ENCODE results near the gene COL9A3.

Gene COL9A3

DNA sequence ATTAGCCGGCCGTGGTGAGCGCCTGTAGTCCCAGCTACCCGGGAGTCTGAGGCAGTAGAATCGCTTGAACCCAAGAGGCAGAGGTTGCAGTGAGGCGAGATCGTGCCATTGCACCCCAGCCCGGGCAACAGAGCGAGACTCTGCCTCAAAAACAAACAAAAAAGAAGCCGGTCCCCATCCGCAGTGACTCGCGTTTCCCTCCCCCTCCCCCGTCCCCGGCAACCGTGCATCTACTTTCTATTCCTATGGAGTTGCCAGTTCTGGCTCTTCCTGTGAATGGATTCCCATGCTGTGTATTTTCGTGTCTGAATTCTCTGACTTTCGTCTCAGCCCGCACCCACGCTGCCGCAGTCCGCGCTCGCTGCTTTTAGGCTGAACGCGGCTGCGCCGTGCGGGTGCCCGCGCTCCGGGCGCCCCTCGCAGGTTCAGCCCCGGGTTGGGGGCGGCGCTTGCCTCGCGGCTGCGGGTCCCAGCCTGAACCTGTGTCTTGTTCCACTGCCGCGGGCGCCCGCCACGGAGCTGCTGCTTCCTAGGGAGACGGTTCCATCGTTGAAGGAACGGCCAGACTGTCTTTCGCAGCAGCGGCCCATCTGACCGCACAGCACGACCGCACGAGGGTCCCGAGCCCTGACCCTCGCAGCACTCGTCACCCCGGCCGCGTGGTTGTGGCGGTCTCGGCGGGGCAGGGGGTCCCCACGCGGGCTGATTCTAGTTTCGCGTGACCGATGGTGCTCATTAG is 21.7 kb upstream of the COL9A3 start:
- FAIRE-seq: peak; percentile 92

DNA sequence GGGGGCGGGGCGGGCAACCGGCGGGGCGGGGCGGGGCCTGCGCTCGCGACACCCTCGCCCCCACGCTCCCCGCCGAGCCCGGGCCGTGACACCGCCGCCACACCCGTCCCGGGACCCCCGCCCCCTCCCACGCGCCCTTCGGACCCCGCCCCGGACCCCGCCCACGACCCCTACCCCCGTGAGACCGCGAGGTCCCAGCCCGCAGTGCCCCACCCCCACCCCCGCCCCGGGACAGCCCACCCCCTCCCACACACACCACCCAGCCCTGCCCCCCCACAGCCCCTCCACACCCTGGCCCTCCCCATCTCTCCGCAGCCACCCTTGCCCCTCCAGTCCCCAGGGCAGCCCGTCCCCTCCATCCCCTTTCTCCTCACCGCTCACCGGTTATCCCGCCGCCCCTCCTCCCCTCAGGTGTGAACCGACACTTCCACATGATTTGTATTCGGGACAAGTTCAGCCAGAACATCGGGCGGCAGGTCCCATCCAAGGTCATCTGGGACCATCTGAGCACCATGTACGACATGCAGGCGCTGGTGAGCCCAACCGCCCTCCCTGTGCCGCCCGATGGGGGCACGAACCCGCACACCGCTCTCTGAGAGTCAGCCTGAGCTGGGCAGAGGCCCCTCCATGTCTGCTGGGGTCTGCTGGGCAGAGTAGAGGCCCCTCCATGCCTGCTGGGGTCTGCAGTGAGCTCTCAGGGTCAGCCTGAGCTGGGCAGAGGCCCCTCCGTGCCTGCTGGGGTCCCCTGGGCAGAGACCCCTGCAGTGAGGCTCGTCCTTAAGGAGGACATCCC is 20.0 kb upstream of the COL9A3 start:
- no peak for DNase-seq (ENCODE audit: insufficient read length, low spot score)
- FAIRE-seq: no peak

More for the DNA sequence above, 21.7 kb upstream of the COL9A3 start:
- peak; percentile 79 for DNase-seq (ENCODE audit: insufficient read length, low spot score)

DNA sequence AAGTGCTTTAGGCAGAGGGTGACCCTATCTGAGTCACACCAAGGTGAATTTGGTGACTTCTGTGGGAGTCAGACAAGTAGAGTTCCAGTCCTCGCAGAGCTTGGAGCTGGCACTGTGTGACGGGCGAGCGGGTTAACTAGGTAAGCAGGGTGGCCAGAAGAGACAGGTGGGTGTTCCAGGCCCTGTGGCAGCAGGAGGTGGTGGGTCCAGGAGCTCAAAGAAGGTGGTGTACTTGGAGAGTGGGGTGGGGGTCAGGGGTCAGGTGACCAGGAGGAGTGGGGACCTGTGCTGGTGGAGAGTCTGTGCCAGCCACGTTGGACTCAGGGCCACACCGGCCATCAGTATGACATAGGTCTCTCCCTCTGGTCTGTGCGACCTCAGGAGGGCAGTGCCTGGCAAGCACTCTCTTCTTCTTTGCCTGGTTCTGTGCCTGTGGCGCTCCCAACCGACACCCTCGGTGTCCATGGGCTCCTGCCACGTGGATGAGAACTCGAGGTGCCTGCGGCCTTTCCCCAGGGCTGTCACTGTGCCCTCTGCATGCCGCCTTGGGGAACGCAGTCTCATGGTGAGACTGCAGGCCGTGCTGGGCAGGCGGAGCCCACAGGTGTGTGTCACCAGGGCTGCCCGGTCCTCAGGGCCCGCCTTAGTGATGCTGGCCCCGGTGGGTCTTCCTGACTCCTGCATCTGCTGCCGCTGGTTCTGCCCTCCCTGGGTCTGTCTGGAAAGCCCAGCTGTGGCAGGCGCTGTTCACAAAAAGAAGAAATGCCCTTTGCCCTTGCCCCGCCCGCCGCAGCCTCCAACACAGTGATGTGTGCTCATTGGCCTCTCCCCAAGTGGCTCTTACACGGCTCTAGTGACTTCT is 18.9 kb upstream of the COL9A3 start:
- DNase-seq (ENCODE audit: insufficient read length, low spot score) (no peak), FAIRE-seq (no peak)

DNA sequence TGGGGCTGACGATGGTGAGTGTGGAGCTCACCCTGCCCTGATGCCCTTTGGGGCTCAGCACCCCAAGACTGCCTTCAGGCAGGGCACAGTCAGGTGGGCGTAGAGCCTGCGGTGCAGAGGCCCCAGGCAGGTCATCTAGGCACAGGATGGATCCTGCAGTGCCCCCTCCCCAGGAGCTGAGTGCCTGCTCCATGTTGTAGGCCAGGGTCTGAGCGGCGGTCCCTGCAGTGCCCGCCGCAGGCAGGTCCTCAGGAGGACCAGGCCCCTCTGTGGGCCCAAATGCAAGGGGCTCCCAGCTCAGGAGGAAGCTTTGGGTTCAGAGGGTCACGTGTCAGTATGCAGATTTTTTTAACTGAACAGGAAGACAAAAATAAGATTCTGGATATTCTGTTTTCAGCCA is 17.8 kb upstream of the COL9A3 start:
- FAIRE-seq (no peak), DNase-seq (ENCODE audit: insufficient read length, low spot score) (no peak)

DNA sequence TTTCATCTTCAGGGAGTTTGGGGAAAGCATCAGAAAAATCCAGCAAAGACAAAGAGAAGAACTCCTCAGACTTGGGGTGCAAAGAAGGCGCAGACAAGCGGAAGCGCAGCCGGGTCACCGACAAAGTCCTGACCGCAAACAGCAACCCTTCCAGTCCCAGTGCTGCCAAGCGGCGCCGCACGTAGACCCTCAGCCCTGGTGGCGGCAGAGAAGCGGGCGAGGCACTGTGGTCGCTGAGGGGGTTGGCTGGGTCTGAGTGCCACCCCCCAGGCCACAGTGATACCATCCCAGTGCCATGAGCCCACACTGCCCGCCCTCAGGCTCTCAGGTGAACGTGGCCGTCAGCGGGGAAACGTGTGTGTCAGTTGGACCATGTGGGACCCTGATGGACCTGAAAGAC is 17.4 kb upstream of the COL9A3 start:
- no peak for FAIRE-seq

DNA sequence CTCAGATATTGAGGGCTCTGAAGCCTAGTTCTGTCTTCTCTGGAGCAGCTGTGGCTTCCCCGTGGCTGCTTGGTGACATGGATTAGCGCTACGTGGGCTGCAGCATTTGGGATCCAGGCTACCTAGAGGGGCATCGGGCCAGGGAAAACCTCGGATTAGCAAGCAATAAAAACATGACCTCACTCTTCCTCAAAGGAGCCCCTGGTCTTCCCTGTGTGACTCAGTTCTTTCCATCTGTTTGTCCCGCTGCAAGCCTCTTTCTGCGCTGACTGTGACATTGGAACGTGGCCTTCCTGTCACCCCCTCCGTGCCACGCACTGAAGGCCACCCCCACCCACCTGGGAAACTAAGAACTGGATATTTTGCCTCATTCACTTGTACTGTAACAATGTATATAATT is 17.0 kb upstream of the COL9A3 start:
- FAIRE-seq (no peak), DNase-seq (ENCODE audit: insufficient read length, low spot score) (no peak)

More for the DNA sequence above, 17.4 kb upstream of the COL9A3 start:
- no peak for DNase-seq (ENCODE audit: insufficient read length, low spot score)

DNA sequence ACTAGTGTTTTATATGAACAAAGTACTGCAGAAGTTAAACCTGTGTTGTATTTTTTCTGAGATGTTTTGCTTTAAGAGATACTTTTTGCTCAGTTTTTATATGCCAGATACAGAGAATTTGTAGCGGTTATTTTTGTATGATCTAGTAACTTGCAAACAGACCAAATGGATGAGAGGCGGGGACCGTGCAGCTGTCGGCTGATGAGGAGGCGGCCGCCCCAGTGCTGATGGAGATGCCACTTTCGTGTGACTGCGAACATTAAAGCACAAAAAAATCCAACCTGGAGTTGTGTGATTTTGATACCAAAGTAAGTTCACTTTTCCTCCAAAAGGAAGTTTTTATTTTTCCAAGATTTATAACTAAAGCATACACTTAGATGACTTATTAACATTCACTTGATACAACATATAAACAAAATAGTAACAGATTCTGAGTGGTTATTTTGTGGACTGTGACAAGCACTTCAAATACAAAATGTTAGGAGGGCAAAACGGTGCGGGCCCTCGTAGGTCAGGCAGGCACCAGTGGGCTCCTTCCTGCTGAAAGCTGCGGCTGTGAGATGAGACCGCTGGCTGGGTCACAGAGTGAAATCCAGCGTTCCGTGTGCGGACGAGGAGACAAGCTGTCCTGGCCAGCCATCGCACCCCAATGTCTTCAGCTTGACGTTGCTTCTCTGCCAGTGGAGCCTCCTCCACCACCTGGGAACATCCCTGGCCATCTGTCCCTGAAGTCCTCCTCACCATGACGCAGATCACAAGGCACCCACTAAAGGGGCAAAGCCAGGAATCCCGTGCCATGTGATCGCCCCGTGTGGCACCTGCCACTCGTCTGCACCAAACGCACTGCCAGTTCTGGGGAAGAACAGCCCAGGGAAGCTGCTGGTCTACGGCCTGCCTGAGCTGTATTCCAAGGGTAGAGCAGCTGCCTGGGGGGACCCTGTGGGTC is 16.3 kb upstream of the COL9A3 start:
- no peak for FAIRE-seq
- DNase-seq (ENCODE audit: insufficient read length, low spot score): no peak

DNA sequence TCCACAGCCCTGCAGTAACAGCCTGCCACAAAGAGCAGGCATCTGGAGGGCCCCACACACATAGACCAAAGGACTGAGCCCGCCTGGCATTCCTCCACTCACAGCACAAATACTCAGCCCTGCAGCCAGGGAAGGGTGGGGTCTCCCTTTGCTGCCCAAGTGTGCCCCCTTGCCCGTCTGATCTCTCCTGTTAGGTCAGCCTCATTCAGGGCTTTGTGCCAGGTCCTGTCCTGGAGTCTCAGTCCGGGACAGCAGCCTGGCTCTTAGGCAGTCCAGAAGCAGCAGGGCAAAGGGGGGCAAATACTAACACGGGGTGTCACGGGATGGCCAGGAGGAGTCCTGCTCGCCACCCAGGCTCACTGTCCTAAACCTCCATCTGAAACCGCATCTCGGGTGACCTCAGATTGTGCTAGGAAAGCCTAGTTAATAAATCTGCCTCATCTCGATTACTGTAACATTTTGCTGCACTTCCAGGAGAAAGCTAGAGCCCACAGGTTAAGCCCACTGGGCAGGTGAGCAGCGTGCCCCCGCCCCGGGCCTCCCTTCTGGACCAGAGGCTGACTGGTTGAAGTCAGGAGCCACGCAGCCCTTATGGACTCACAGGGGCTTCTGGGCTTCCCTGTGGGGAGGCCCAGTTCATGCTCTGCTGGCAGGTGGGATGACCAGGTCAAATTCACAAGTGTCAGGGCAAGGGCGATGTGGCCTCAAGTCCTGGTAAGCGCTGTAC is 15.4 kb upstream of the COL9A3 start:
- DNase-seq (ENCODE audit: insufficient read length, low spot score) (no peak), FAIRE-seq (no peak)

DNA sequence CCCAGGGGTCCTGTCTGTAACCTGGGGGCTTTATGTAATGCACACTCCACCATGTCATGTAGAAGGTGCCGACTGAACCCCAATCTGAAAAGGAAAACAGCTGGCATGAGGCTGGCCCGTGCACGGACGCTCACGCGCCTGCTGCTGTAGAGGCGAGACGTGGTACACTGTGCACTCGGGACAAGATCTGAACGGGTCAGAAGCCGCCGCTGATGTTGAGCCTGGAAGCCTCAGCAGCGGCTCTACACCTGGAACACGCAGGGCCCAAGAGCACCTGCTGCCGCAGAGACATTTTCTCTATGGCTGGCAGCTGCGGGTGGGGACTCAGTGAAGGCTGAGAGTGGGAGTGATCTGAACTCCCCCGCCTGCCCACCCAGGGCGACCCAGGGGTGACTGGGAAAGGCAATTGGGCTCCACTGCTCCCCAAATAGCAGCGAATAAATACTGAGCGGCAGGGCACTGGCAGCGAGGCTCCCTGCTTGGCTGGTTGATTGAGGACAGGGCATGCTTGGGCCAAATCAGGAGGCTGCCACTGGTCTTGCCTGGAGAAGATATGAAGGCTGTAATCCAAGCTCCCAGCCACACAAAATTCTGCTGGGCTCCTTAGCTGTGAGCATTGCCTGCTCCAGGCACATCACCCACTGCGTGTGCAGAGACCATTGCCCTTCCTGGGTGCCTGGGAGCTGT is 14.7 kb upstream of the COL9A3 start:
- FAIRE-seq: no peak
- DNase-seq (ENCODE audit: insufficient read length, low spot score): no peak

DNA sequence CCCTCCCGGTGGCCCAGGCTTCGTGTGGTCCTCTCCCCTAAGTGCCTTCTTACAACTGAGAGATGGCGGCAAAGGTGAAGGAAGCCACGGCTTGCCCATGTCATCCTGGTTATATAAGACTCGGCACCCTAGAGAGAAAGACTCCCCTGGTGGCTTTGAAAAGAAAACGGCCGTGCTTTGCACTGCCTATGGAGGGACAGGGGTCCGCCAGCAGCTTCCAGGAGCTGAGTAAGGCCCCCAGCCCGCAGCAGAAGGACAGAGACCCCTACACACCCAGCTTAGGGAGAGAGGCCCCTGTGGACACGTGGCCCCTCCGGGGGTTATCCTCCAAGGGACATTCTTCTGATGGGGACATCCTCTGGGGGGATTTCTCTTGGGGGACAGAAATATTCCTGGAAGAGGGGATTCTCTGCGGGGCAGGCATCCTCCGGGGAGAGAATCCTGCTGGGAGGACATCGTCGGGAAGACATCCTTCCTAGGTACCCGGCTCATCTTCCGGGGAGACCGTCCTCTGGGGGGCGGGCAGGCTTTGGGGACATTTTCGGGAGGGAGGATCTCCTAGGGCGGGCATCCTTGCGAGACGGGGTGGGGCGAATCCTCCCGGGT is 12.7 kb upstream of the COL9A3 start:
- no peak for FAIRE-seq
- peak; percentile 83 for DNase-seq (ENCODE audit: insufficient read length, low spot score)

DNA sequence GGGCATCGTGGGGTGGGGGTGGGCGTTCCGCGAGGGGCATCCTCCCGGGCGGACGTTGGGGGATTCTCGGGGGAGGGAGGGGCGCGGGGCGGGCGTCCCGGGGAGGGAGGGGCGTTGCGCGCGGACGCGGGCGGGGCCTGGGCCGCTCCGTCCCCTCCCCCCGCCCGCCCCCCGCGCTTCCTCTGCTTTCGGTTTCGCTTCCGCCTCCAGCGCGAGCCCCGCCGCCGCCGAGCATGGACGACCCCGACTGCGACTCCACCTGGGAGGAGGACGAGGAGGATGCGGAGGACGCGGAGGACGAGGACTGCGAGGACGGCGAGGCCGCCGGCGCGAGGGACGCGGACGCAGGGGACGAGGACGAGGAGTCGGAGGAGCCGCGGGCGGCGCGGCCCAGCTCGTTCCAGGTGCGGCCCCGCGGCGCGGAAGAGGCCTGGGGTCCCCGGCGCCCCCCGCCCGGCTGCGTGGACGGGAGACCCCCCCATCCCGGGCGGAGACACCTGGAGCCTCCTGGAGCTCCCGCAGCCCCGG is 12.2 kb upstream of the COL9A3 start, which contains the start of gene OGFR:
TSS of gene OGFR (plus strand) at position 209 of the 528 bp plus-strand sequence. CDS start at position 234, 25 bp downstream.
- FAIRE-seq: peak; percentile 76
- peak; percentile 86 for DNase-seq (ENCODE audit: insufficient read length, low spot score)

DNA sequence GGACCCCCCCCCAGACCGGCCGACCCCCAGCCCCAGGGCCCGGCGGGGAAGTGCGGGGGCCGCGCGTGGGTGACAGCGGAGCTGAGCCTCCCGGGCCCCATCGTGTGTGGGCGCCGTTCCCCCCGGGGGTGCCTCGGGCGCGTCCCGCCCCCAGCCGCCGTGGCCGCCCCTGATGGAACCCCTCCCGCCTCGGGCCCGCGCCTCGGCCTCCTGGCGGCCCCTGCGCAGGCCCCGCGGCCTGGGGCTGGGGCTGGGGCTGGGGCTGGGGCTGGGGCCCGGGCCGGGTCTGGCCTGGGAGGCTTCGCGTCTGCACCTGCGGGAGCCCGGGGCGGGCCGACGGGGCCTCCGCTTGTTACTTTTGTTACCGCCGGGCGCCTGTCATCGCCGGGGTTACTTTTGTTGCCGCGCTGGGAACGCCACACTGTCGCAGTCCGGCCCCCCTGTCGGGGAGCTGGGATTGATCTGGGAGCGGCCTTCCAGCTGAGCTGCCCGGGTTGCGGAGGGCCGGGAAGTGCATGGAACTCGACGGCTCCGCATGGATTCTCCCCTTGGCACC is 11.6 kb upstream of the COL9A3 start:
- DNase-seq (ENCODE audit: insufficient read length, low spot score) (no peak), FAIRE-seq (no peak)

DNA sequence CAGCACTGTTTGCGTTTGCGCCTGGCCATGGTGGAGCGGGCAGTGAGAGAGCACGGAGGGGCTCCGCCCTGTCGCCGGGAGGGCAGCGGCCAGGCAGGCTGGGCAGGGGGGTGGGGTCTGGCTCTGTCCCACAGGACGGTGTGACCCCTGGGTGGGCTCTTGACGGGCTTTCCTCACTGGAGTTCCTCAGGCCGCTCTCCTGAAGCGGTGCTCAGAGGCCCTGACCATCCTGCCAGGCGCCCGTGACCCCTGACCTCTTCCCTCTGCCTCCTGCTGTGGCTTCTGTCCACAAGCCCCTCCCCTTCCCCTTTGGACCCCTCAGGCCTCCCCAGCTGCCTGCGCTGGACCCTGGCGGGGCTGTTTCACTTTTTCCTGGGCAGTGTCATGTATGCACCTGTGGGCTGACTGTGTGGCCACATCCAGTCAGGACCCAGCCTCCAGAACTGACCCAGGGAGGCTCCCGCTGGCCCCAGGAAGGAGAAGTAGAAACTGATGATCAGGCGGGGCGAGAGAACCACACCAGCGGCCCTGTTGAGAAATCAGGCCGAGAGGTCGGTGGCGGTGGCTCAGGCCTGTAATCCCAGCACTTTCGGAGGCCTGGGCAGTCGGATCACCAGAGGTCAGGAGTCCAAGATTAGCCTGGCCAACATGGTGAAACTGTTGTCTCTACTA is 11.0 kb upstream of the COL9A3 start:
- peak; percentile 46 for FAIRE-seq
- DNase-seq (ENCODE audit: insufficient read length, low spot score): no peak

DNA sequence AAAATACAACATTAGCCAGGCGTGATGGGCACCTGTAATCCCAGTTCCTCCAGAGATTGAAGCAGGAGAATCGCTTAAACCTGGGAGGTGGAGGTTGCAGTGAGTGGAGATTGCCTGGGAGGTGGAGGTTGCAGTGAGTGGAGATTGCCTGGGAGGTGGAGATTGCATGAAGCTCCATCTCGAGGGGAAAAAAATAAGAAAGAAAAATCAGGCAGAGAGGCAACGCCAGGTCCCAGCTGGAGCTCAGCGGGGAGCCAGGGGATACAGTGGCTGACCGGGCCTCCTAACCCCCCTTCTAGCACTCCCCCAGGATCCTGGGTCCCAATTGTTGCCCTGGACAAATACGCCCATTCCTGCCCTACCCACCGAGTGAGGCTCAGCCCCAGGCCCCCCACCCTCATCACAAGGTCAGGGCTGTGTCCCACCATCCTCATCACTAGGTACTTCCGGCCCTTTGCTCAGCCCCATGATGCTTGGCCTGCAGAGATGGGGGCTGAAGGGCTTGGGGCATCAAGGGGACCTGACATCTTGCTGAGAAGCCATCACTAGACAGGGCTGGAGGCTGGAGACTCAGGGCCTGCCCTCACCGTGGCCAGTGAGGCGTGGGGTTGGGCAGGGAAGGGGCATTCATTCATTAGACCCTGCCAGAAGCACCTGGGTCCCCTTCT is 10.3 kb upstream of the COL9A3 start:
- no peak for DNase-seq (ENCODE audit: insufficient read length, low spot score)
- peak; percentile 40 for FAIRE-seq

DNA sequence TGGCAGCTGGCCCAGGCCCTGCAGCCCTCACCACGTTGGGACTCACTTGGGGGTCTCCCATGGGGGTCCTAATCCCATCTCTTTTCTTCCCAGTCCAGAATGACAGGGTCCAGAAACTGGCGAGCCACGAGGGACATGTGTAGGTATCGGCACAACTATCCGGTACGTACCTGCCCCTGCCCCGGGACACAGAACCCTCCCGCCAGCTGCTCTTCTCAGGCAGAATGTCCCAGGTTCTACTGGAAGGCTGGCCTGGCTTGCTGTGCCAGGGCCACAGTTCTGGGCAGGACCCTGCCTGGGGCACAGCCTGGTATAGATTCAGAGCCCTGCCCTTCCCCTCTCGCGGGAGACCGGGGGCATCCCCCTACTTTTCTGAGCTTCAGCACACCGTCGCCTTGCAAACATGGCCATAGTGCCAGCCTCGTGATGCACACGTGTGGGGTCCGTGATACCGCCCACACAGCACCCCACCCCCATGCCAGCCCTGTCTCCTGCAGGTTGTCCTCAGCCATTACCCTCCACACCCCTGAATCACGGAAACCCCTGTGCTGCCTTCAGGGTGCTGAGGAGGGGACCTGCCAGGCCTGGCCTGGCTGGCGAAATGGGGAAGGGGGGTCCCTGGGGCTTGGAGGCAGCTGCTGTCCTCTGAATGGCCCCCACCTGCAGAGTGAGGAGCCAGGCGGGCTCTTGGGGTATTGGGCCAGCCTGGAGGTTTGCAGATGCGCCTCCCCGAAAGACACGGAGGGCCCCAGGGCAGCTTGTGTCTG is 9.2 kb upstream of the COL9A3 start:
- DNase-seq (ENCODE audit: insufficient read length, low spot score): no peak
- peak; percentile 59 for FAIRE-seq
